ENCODE data around the gene KHNYN.
"Not testable (repeated sequence)": the region's sequence is repeated elsewhere in the genome, so short reads cannot be mapped to it uniquely, and the experiment has no call there.

The KHNYN gene

GRCh38 chr14:24439257-24439656 lies 9.5 kb downstream of the KHNYN start:
- no peak for DNase-seq

- no peak for DNase-seq
Measured at GRCh38 chr14:24439830-24440605, 10.3 kb downstream of the KHNYN start.

GRCh38 chr14:24440606-24441399 lies 11.0 kb downstream of the KHNYN start:
- no peak for DNase-seq

- no peak for DNase-seq
Measured at GRCh38 chr14:24441485-24441884, 11.7 kb downstream of the KHNYN start.

- no peak for DNase-seq
Measured at GRCh38 chr14:24441904-24442239, 12.1 kb downstream of the KHNYN start.

- DNase-seq: peak; percentile 99
Measured at GRCh38 chr14:24442240-24443052, 12.7 kb downstream of the KHNYN start, which contains the start of gene SDR39U1. Gene SDR39U1 (minus strand): TSS chr14:24442776. CDS start chr14:24442769, 7 bp downstream.

- no peak for DNase-seq
Measured at GRCh38 chr14:24443053-24443665, 13.4 kb downstream of the KHNYN start.

GRCh38 chr14:24450828-24451227 lies 21.1 kb downstream of the KHNYN start:
- not testable (repeated sequence) for DNase-seq

GRCh38 chr14:24456980-24457379 lies 27.2 kb downstream of the KHNYN start:
- DNase-seq: no peak

GRCh38 chr14:24458736-24459135 lies 29.0 kb downstream of the KHNYN start:
- DNase-seq: no peak

- no peak for DNase-seq
Measured at GRCh38 chr14:24459331-24459730, 29.6 kb downstream of the KHNYN start.

- no peak for DNase-seq
Measured at GRCh38 chr14:24461336-24461735, 31.6 kb downstream of the KHNYN start.

- DNase-seq: peak; percentile 44
Measured at GRCh38 chr14:24463017-24463883, 33.5 kb downstream of the KHNYN start.

GRCh38 chr14:24463884-24464785 lies 34.4 kb downstream of the KHNYN start:
- DNase-seq: no peak

GRCh38 chr14:24465368-24465767 lies 35.6 kb downstream of the KHNYN start:
- no peak for DNase-seq

GRCh38 chr14:24465805-24466204 lies 36.1 kb downstream of the KHNYN start:
- no peak for DNase-seq

- DNase-seq: not testable (repeated sequence)
Measured at GRCh38 chr14:24470450-24470849, 40.7 kb downstream of the KHNYN start.

GRCh38 chr14:24473211-24473610 lies 43.5 kb downstream of the KHNYN start:
- peak; percentile 26 for DNase-seq

GRCh38 chr14:24475261-24475660 lies 45.5 kb downstream of the KHNYN start:
- no peak for DNase-seq

GRCh38 chr14:24479999-24480398 lies 50.2 kb downstream of the KHNYN start:
- not testable (repeated sequence) for DNase-seq
